Neutrophil (primary cell): ENCODE measurements around the gene BDKRB1.

ENCODE experiments used
- H3K27ac ChIP-seq: fragments of 200-600 bp; sonication (generic); 2 replicates; pipeline ENCODE4 v1.5.1; 2016; ENCODE audit warnings: mild to moderate bottlenecking, moderate library complexity
- H3K27me3 ChIP-seq: fragments of 200-600 bp; sonication (generic); 2 replicates; pipeline ENCODE4 v1.6.0; 2016; ENCODE audit warnings: mild to moderate bottlenecking
- H3K36me3 ChIP-seq: fragments of 200-600 bp; sonication (generic); 2 replicates; pipeline ENCODE4 v1.5.1; 2017
- H3K4me1 ChIP-seq, 2 experiments: fragments of 200-600 bp in 1 of 2; sonication (generic) in 1 of 2; 1 replicate in 1 of 2; 2 replicates in 1 of 2; pipeline versions ENCODE4 v1.5.1 to v1.6.1; 2013 to 2016; ENCODE audit warnings: low read depth in 1 of 2, low read length in 1 of 2, mild to moderate bottlenecking in 1 of 2, moderate library complexity in 1 of 2; ENCODE audit not compliant: control insufficient read depth in 1 of 2, insufficient read depth in 1 of 2
- H3K4me3 ChIP-seq, 2 experiments: fragments of 200-600 bp in 1 of 2; sonication (generic) in 1 of 2; 1 replicate in 1 of 2; 2 replicates in 1 of 2; pipeline ENCODE4 v1.5.1; 2013 to 2016; ENCODE audit warnings: low read depth in 1 of 2, low read length in 1 of 2, mild to moderate bottlenecking in 1 of 2, moderate library complexity in 1 of 2
- H3K9me3 ChIP-seq: fragments of 200-600 bp; sonication (generic); 2 replicates; pipeline ENCODE4 v1.5.1; 2016
- TF ChIP-seq, protein P1 (sequence below): fragments of 200-600 bp; sonication (generic); IDR thresholded peaks from 2 replicates; pipeline ENCODE4 v1.5.1; 2016; ENCODE audit warnings: antibody characterized with exemption

The BDKRB1 gene

DNA sequence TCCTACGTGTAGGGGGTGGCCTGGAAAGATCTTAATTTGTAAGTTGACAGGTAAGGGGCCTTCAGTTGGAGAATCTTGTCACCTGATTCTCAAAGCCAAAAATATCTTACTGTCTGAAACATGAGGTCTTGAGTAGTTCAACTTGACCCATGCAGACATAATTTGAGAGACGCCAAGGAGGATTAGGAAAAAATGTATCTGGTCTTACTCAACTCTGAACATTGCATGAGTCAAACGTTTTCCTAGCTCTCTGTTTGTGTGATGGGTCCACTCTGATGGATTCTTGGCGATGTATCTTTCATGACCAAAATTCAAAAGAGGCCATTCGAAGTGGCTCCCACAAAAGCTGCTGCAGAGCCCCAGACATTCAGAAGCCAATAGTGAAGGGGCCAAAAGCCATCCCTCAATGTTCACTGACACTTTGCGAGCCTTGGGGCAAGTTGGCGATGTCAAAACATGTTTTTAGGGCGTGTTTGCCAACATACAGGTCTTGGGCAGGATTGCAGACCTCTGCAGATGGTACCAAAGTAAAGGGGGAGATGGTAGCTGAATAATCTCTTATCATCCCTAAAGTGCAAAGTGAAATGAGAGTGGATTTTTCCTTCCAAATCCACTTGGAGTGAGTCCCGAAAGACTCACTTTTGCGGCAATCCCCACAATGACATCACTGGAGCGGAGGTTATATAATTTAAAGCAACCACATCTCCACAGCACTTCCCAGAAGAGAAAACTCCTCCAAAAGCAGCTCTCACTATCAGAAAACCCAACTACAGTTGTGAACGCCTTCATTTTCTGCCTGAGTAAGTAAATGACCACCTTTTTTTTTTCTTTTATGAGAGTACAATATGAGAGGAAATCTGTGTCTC lies at the start of gene BDKRB1:
BDKRB1 (plus strand) TSS at position 710 of the 866 bp plus-strand sequence. CDS start 7,473 bp downstream, outside the sequence.
- H3K27ac ChIP-seq, result no peak within 1 kb of the TSS
- H3K4me1 ChIP-seq, result peaks cover 0 to 7% of the 10 kb centered on the region in 2 experiments
- no peak within 1 kb of the TSS for H3K4me3 ChIP-seq
- TF ChIP-seq, protein P1, sequence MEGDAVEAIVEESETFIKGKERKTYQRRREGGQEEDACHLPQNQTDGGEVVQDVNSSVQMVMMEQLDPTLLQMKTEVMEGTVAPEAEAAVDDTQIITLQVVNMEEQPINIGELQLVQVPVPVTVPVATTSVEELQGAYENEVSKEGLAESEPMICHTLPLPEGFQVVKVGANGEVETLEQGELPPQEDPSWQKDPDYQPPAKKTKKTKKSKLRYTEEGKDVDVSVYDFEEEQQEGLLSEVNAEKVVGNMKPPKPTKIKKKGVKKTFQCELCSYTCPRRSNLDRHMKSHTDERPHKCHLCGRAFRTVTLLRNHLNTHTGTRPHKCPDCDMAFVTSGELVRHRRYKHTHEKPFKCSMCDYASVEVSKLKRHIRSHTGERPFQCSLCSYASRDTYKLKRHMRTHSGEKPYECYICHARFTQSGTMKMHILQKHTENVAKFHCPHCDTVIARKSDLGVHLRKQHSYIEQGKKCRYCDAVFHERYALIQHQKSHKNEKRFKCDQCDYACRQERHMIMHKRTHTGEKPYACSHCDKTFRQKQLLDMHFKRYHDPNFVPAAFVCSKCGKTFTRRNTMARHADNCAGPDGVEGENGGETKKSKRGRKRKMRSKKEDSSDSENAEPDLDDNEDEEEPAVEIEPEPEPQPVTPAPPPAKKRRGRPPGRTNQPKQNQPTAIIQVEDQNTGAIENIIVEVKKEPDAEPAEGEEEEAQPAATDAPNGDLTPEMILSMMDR, result no peak
- no peaks in the 10 kb centered on the region for H3K9me3 ChIP-seq
- H3K27me3 ChIP-seq, result peaks cover 49% of the 10 kb centered on the region
- no peaks in the 10 kb centered on the region for H3K36me3 ChIP-seq

DNA sequence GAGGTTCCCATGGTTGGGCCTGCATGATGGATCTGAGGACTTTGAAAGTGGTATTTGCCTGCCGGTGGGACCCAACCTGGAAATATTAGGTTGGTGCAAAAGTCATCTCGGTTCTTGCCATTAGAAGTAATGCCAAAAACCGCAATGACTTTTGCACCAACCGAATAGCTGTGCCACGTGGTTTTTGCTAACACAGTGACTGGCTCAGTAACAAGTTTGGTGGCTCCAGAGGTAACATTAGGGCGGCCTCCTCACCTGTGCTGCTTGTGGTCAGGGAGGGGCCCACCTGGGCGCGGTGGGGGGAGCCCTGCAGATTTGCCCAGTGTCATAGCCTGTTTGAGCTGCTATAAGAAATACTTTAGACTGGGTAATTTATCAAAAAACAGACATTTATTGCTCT lies 49.5 kb upstream of the BDKRB1 start:
- TF ChIP-seq, protein P1, result no peak
- H3K4me1 ChIP-seq, result peaks cover 0 to 6% of the 10 kb centered on the region in 2 experiments
- no peak overlapping the region for H3K4me3 ChIP-seq
- no peaks in the 10 kb centered on the region for H3K36me3 ChIP-seq
- H3K27ac ChIP-seq, result no peak overlapping the region
- no peaks in the 10 kb centered on the region for H3K9me3 ChIP-seq
- H3K27me3 ChIP-seq, result peaks cover 73% of the 10 kb centered on the region

DNA sequence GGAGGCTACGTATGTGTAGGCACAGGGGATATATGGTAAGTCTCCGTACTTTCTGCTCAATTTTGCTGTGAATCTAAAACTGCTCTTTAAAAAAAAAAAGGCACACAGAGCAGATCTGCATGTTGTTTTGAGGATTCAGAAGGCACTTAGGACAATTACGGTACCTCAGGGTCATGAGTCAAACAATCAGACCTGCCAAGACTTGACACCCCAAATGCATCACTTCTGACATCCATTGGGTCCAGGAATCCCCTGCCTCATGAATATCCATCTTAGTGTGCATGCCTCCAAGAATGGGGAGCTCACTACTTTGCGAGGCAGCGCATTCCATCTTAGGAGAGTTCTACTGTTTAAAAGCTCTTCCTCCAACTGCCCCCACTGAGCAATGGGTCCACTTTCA lies 48.3 kb upstream of the BDKRB1 start:
- TF ChIP-seq, protein P1, result no peak
- Histone ChIP-seq H3K9me3 (no peaks in the 10 kb centered on the region), H3K27ac (no peak overlapping the region), H3K36me3 (no peaks in the 10 kb centered on the region), H3K27me3 (peaks cover 63% of the 10 kb centered on the region), H3K4me3 (no peak overlapping the region), H3K4me1 (peaks cover 0 to 6% of the 10 kb centered on the region in 2 experiments)

DNA sequence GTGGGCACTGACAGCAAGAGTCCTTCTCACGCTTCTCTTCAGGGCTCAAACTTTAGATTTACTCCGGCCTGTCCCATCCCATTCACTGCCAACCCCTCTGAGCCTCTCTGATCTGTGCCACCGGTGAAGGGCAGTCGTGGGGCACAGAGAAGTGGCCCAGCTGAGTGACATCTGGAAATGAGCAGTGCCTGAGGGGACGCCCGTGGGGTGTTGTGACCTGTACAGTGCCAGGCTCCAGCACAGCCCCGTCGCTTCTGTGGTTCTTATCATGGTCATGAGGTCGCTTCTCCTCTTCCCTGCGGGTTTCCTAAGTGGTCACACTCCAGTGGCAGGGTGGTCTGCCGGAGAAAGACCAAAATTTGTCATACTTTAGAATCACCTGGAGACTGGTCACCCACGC lies 47.3 kb upstream of the BDKRB1 start:
- TF ChIP-seq, protein P1, result no peak
- H3K27ac ChIP-seq, result no peak overlapping the region
- no peaks in the 10 kb centered on the region for H3K9me3 ChIP-seq
- no peaks in the 10 kb centered on the region for H3K36me3 ChIP-seq
- peaks cover 52% of the 10 kb centered on the region for H3K27me3 ChIP-seq
- H3K4me3 ChIP-seq, result no peak overlapping the region
- H3K4me1 ChIP-seq, result peaks cover 0 to 6% of the 10 kb centered on the region in 2 experiments

DNA sequence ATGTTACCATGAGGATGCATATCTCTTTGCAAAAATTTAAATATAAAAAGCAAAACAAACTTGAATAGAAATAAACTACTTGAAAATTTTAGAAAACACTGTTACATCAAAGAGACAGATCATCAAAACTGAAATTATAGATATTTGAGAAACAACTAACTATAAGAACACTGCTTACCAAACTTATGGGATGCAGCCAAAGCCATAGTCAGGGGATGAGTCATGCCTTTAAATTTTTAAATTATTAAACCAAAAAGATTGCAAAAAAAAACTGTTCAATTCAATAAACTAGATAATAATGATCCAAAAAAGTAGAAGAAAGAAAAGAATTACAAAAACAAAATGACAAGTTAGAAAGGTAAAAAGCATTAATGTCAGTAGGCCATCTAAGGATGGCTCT lies 43.9 kb upstream of the BDKRB1 start:
- no peak overlapping the region for H3K4me3 ChIP-seq
- no peaks in the 10 kb centered on the region for H3K36me3 ChIP-seq
- H3K4me1 ChIP-seq, result no peaks in the 10 kb centered on the region
- TF ChIP-seq, protein P1, result no peak
- H3K9me3 ChIP-seq, result no peaks in the 10 kb centered on the region
- no peak overlapping the region for H3K27ac ChIP-seq
- peaks cover 26% of the 10 kb centered on the region for H3K27me3 ChIP-seq
